Liver (tissue), 9 donors: ENCODE results near the gene PLB1. TPM values are rescaled to one million over a fixed set of nuclear protein-coding genes. Genes with fewer than 3 reads are reported as not detected.

Experiments
- DNase-seq: peaks from one replicate; pipeline ENCODE4 v3.0.0-alpha.2; 2017; ENCODE audit warnings: low spot score
- H3K27ac ChIP-seq, 2 donors: one replicate each; pipeline ENCODE4 v1.7.0; 2013; ENCODE audit warnings: inconsistent platforms in 2 of 2, low read length in 2 of 2, control low read depth in 1 of 2, low read depth in 1 of 2, mild to moderate bottlenecking in 1 of 2
- H3K27me3 ChIP-seq, 4 donors: one replicate each; pipeline versions ENCODE4 v1.6.1 to v1.7.0; 2013; ENCODE audit warnings: low read length in 3 of 4, inconsistent platforms in 1 of 4, mild to moderate bottlenecking in 1 of 4, moderate library complexity in 1 of 4; ENCODE audit not compliant: control insufficient read depth in 4 of 4, insufficient read depth in 4 of 4
- H3K36me3 ChIP-seq, 4 donors: one replicate each; pipeline versions ENCODE4 v1.6.1 to v1.7.0; 2013; ENCODE audit warnings: low read length in 3 of 4, mild to moderate bottlenecking in 3 of 4, low read depth in 1 of 4, moderate library complexity in 1 of 4; ENCODE audit not compliant: control insufficient read depth in 4 of 4, insufficient read depth in 3 of 4
- H3K4me1 ChIP-seq, 4 donors: one replicate each; pipeline versions ENCODE4 v1.6.1 to v1.7.0; 2013; ENCODE audit warnings: low read length in 3 of 4, mild to moderate bottlenecking in 3 of 4, moderate library complexity in 1 of 4; ENCODE audit not compliant: control insufficient read depth in 4 of 4, insufficient read depth in 4 of 4
- H3K4me3 ChIP-seq, 3 donors: one replicate each; pipeline versions ENCODE4 v1.6.1 to v1.7.0; 2013; ENCODE audit warnings: low read length in 3 of 3, control low read depth in 1 of 3, low read depth in 1 of 3, mild to moderate bottlenecking in 1 of 3
- H3K9ac ChIP-seq, 2 donors: one replicate each; pipeline ENCODE4 v1.7.0; 2013; ENCODE audit warnings: low read length in 2 of 2, mild to moderate bottlenecking in 2 of 2, moderate library complexity in 2 of 2, control low read depth in 1 of 2, low read depth in 1 of 2
- H3K9me3 ChIP-seq, 4 donors: one replicate each; pipeline versions ENCODE4 v1.6.1 to v1.7.0; 2013; ENCODE audit warnings: low read length in 3 of 4; ENCODE audit not compliant: control insufficient read depth in 4 of 4
- ATF3 ChIP-seq: IDR thresholded peaks from 2 replicates; pipeline ENCODE4 v1.6.1; 2016; ENCODE audit warnings: antibody characterized with exemption
- CTCF ChIP-seq: fragments of 150-350 bp; IDR thresholded peaks from 2 replicates; pipeline ENCODE4 v1.5.1; 2017; ENCODE audit warnings: improper control_type of control experiment, low read depth, low read length; ENCODE audit not compliant: missing input control
- EGR1 ChIP-seq, 2 donors: IDR thresholded peaks; 2 replicates each; pipeline ENCODE4 v1.6.1; 2016 to 2018; ENCODE audit warnings: antibody characterized with exemption in 2 of 2, low read depth in 2 of 2
- FOXA1 ChIP-seq: IDR thresholded peaks from 2 replicates; pipeline ENCODE4 v1.6.1; 2016; ENCODE audit warnings: antibody characterized with exemption
- GABPA ChIP-seq, 2 donors: IDR thresholded peaks in 1 of 2; conservative IDR thresholded peaks in 1 of 2; 2 replicates each; pipeline ENCODE4 v1.6.1; 2016; ENCODE audit warnings: antibody characterized with exemption in 2 of 2, mild to moderate bottlenecking in 1 of 2, moderate library complexity in 1 of 2
- HNF4A ChIP-seq, 2 donors: conservative IDR thresholded peaks; 2 replicates each; pipeline ENCODE4 v1.6.1; 2016; ENCODE audit warnings: antibody characterized with exemption in 2 of 2, mild to moderate bottlenecking in 2 of 2
- HNF4G ChIP-seq: IDR thresholded peaks from 2 replicates; pipeline ENCODE4 v1.6.1; 2016; ENCODE audit warnings: antibody characterized with exemption
- MAX ChIP-seq: IDR thresholded peaks from 2 replicates; pipeline ENCODE4 v1.6.1; 2016; ENCODE audit warnings: antibody characterized with exemption
- NR2F2 ChIP-seq: IDR thresholded peaks from 2 replicates; pipeline ENCODE4 v1.6.1; 2016; ENCODE audit warnings: antibody characterized with exemption
- RAD21 ChIP-seq, 2 donors: IDR thresholded peaks; 2 replicates each; pipeline ENCODE4 v1.6.1; 2016; ENCODE audit warnings: antibody characterized with exemption in 2 of 2, mild to moderate bottlenecking in 2 of 2
- REST ChIP-seq: IDR thresholded peaks from 2 replicates; pipeline ENCODE4 v1.6.1; 2016; ENCODE audit warnings: antibody characterized with exemption, mild to moderate bottlenecking
- RXRA ChIP-seq, 2 donors: IDR thresholded peaks; 2 replicates each; pipeline ENCODE4 v1.6.1; 2017 to 2018; ENCODE audit warnings: antibody characterized with exemption in 2 of 2, mild to moderate bottlenecking in 1 of 2
- SP1 ChIP-seq: IDR thresholded peaks from 2 replicates; pipeline ENCODE4 v1.6.1; 2018; ENCODE audit warnings: antibody characterized with exemption, mild to moderate bottlenecking
- TAF1 ChIP-seq: conservative IDR thresholded peaks from 2 replicates; pipeline ENCODE4 v1.6.1; 2016; ENCODE audit warnings: antibody characterized with exemption, mild to moderate bottlenecking
- ZBTB33 ChIP-seq: IDR thresholded peaks from 2 replicates; pipeline ENCODE4 v1.6.1; 2016; ENCODE audit warnings: antibody characterized with exemption
- WGBS: extraction: QIAGEN DNeasy Blood & Tissue Kit; methylation state at CpG from one replicate; pipeline ENCODE4 v1.1.7; 2013; 5-methylcytosine and 5-hydroxymethylcytosine counted together
- polyA plus RNA-seq, 2 donors: library from polyadenylated mRNA; stranded (reverse) in 1 of 2; unstranded in 1 of 2; fragments of 200-250 nt in 1 of 2; fragments of >200 nt in 1 of 2; fragmentation: Nextera tagmentation in 1 of 2; extraction: Ambion mirVana in 1 of 2; gene quantifications; one replicate each; pipeline versions ENCODE4 v1.2.1 to v1.2.3, GENCODE V29; 2013 to 2015
- total RNA-seq, 2 donors: library from RNA; depleted of rRNA; stranded (reverse); fragments of >200 nt; gene quantifications; one replicate each; pipeline ENCODE4 v1.2.3, GENCODE V29; 2014
- donor health status: healthy.
- donor health status: healthy.
- donor health status: healthy.
- donor health status: healthy.
- donor health status: healthy.

Gene PLB1
- total and polyA plus RNA-seq, 4 donors, result 0.58 to 4.5 (median 1.6) TPM

GRCh38 chr2:28510184-28510583 lies 14.3 kb downstream of the PLB1 start:
- Histone ChIP-seq H3K9ac (no peak overlapping the region), H3K27ac (no peak overlapping the region), H3K4me3 (no peak overlapping the region), H3K9me3 (no peaks in the 10 kb centered on the region), H3K27me3 (no peaks in the 10 kb centered on the region), H3K36me3 (no peaks in the 10 kb centered on the region), H3K4me1 (no peaks in the 10 kb centered on the region)
- no peak for DNase-seq
- TF ChIP-seq NR2F2 (no peak), RXRA (IDR thresholded peaks at IDR 0.05) (no peak), ATF3 (no peak), SP1 (no peak), HNF4A (conservative IDR thresholded peaks at IDR 0.05) (no peak), HNF4G (no peak), TAF1 (no peak), MAX (no peak)
- WGBS, result 66% methylated on average over 2 of the region's 2 CpGs

- TF ChIP-seq RXRA (IDR thresholded peaks at IDR 0.05), result no peak
- no peak for TF ChIP-seq TAF1
- no peak for TF ChIP-seq EGR1 (IDR thresholded peaks at IDR 0.05; ENCODE audit: low read depth in 2 of 2)
- no peak for TF ChIP-seq ZBTB33
- no peak for TF ChIP-seq GABPA (IDR thresholded peaks at IDR 0.05 in 1 of 2, conservative IDR thresholded peaks at IDR 0.05 in 1 of 2)
- TF ChIP-seq NR2F2, result no peak
- TF ChIP-seq CTCF, result no peak
- no peak for TF ChIP-seq ATF3
- no peak for TF ChIP-seq FOXA1
- Histone ChIP-seq H3K4me1 (no peaks in the 10 kb centered on the region), H3K27ac (no peak overlapping the region), H3K4me3 (no peak overlapping the region), H3K36me3 (no peaks in the 10 kb centered on the region), H3K9me3 (no peaks in the 10 kb centered on the region), H3K9ac (no peak overlapping the region), H3K27me3 (no peaks in the 10 kb centered on the region)
- DNase-seq, result no peak
- 68% methylated on average over 2 of the region's 2 CpGs for WGBS
These were observed 16.2 kb downstream of the PLB1 start for GRCh38 chr2:28511871-28512606.

- no peaks in the 10 kb centered on the region for H3K27me3 ChIP-seq
- 58% methylated on average over 1 of the region's 1 CpG for WGBS
- H3K36me3 ChIP-seq, result no peaks in the 10 kb centered on the region
- no peak for DNase-seq
- no peak overlapping the region for H3K4me3 ChIP-seq
- H3K4me1 ChIP-seq, result no peaks in the 10 kb centered on the region
- H3K9ac ChIP-seq, result no peak overlapping the region
- H3K9me3 ChIP-seq, result no peaks in the 10 kb centered on the region
- no peak overlapping the region for H3K27ac ChIP-seq
- TF ChIP-seq EGR1 (IDR thresholded peaks at IDR 0.05; ENCODE audit: low read depth in 2 of 2) (no peak), REST (no peak), RXRA (IDR thresholded peaks at IDR 0.05) (no peak), RAD21 (IDR thresholded peaks at IDR 0.05) (no peak), ATF3 (no peak), NR2F2 (no peak), ZBTB33 (no peak)
These were observed 16.7 kb downstream of the PLB1 start for GRCh38 chr2:28512607-28512965.
